Skeletal muscle satellite cell (primary cell): ENCODE measurements around the gene HOXC9.
"Not testable (repeated sequence)": the region's sequence is repeated elsewhere in the genome, so short reads cannot be mapped to it uniquely, and the experiment has no call there.

Experiments used
- H3K27me3 ChIP-seq: 2 replicates; pipeline ENCODE4 v1.7.0; 2013; ENCODE audit warnings: low read length; ENCODE audit not compliant: control insufficient read depth, insufficient read depth
- H3K36me3 ChIP-seq: 2 replicates; pipeline ENCODE4 v1.7.0; 2013; ENCODE audit warnings: mild to moderate bottlenecking, control low read depth, low read length; ENCODE audit not compliant: insufficient read depth
- H3K4me1 ChIP-seq: 2 replicates; pipeline ENCODE4 v1.7.0; 2013; ENCODE audit warnings: low read length; ENCODE audit not compliant: control insufficient read depth, insufficient read depth
- H3K4me2 ChIP-seq: 2 replicates; pipeline ENCODE4 v1.7.0; 2013; ENCODE audit warnings: mild to moderate bottlenecking, low read length
- H3K4me3 ChIP-seq: 2 replicates; pipeline ENCODE4 v1.7.0; 2013; ENCODE audit warnings: low read length
- H3K9ac ChIP-seq: 2 replicates; pipeline ENCODE4 v1.7.0; 2013; ENCODE audit warnings: mild to moderate bottlenecking, low read depth, low read length, moderate library complexity
- H3K9me3 ChIP-seq: replicated peaks from 2 replicates; pipeline ENCODE4 v1.7.0; 2013; ENCODE audit warnings: mild to moderate bottlenecking, control low read depth, low read length

Gene HOXC9

GRCh38 chr12:54040148-54040494 lies 40.2 kb downstream of the HOXC9 start:
- no peak overlapping the region for H3K4me3 ChIP-seq
- peaks cover 41% of the 10 kb centered on the region for H3K4me1 ChIP-seq
- peaks cover 3% of the 10 kb centered on the region for H3K36me3 ChIP-seq
- H3K9me3 ChIP-seq: no peaks in the 10 kb centered on the region
- H3K4me2 ChIP-seq: no peak overlapping the region
- H3K9ac ChIP-seq: no peak overlapping the region
- H3K27me3 ChIP-seq: no peaks in the 10 kb centered on the region

DNA sequence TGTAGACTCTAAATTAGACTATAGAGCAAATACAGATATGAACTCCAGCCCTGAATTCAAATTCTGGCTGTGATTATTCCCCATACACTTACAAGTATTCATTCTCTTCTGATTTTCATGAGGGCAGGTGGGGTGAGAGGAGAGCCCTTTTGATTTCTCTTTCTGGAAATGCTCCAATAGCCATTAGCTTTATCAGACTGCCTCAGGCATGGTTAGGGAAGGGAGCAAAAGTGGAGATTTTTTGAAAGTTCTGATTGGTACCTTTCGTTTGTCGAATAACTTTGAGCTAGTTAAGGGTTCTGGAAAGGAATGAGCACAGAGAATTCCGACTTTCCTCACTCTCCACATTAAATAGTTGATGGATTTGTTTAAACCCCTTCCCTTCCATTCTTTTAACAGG lies 40.7 kb downstream of the HOXC9 start:
- peaks cover 41% of the 10 kb centered on the region for H3K4me1 ChIP-seq
- H3K36me3 ChIP-seq: peaks cover 3% of the 10 kb centered on the region
- H3K27me3 ChIP-seq: no peaks in the 10 kb centered on the region
- H3K4me3 ChIP-seq: no peak overlapping the region
- H3K9me3 ChIP-seq: no peaks in the 10 kb centered on the region
- H3K4me2 ChIP-seq: no peak overlapping the region
- H3K9ac ChIP-seq: no peak overlapping the region

- H3K27me3 ChIP-seq: no peaks in the 10 kb centered on the region
- no peak overlapping the region for H3K4me3 ChIP-seq
- H3K4me1 ChIP-seq: peaks cover 39% of the 10 kb centered on the region
- H3K4me2 ChIP-seq: no peak overlapping the region
- H3K36me3 ChIP-seq: peaks cover 3% of the 10 kb centered on the region
- no peaks in the 10 kb centered on the region for H3K9me3 ChIP-seq
- H3K9ac ChIP-seq: no peak overlapping the region
These were observed 41.2 kb downstream of the HOXC9 start for GRCh38 chr12:54041097-54041690.

DNA sequence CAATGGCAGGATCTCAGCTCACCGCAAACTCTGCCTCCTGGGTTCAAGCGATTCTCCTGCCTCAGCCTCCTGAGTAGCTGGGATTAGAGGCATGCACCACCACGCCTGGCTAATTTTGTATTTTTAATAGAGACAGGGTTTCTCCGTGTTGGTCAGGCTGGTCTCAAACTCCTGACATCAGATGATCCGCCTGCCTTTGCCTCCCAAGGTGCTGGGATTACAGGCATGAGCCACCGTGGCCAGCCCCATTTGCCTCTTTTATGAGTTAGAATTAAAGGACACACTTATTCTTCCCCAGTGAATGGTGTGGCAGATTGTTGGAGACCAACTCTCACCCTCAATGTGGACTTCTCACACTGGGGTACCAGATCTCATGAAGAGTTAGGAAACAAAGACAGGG lies 42.1 kb downstream of the HOXC9 start:
- H3K27me3 ChIP-seq, H3K36me3 ChIP-seq, H3K9me3 ChIP-seq, H3K9ac ChIP-seq, H3K4me2 ChIP-seq, H3K4me3 ChIP-seq: not testable (repeated sequence)
- peaks cover 31% of the 10 kb centered on the region for H3K4me1 ChIP-seq

DNA sequence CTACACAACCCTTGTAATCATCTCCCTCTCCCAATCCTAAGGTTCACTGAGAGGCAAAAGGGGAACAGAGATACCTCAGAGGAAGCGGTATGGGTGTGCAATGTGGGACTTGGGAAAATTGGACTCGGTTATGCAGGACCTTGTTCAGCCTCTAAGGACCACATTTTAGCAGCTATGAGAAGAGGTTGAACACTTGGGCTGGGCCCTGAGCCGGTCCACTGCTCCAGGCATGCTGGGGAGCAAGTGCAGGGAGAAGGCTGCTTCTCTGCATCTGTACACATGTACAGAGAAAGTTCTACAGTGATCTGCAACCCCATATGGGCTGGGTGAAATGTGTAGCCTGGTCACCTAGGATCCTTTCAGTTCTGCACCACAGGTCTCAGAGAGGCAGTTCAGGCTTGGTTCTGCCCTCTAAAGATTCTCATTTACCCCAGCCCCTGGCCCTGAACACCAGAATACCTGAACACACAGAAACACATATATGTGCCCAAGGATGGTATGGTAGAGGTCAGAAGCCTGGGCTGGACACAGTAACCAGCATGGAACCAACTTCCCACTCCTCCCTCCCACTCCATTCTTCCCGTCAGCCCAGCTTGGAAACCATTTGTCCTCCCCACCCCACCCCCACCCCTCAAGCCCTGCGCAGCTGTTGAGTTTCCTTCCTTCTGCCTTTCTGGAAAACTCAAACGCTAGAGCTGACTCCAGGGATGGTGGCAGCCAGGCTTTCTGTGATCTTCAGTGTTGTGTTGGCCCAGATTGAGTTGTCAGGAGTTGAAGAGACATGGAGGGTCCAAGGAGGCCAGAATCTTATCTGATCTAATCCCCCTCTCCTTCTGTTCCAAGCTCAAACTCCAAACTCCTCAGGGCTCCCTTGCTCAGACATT lies 43.3 kb downstream of the HOXC9 start:
- Histone ChIP-seq H3K4me3 (no peak overlapping the region), H3K4me1 (peaks cover 28% of the 10 kb centered on the region)

GRCh38 chr12:54044425-54045103 lies 44.6 kb downstream of the HOXC9 start:
- Histone ChIP-seq H3K4me1 (peaks cover 21% of the 10 kb centered on the region), H3K4me2 (no peak overlapping the region), H3K4me3 (no peak overlapping the region), H3K36me3 (no peaks in the 10 kb centered on the region), H3K27me3 (no peaks in the 10 kb centered on the region), H3K9ac (no peak overlapping the region), H3K9me3 (no peaks in the 10 kb centered on the region)

More for the DNA sequence above, 43.3 kb downstream of the HOXC9 start:
- Histone ChIP-seq H3K36me3 (no peaks in the 10 kb centered on the region), H3K27me3 (no peaks in the 10 kb centered on the region), H3K9me3 (no peaks in the 10 kb centered on the region), H3K9ac (no peak overlapping the region), H3K4me2 (peak overlapping the region; percentile 3)

- Histone ChIP-seq H3K27me3 (no peaks in the 10 kb centered on the region), H3K36me3 (no peaks in the 10 kb centered on the region), H3K4me2 (no peak overlapping the region), H3K9ac (no peak overlapping the region), H3K4me3 (no peak overlapping the region), H3K4me1 (peaks cover 20% of the 10 kb centered on the region), H3K9me3 (no peaks in the 10 kb centered on the region)
These were observed 45.4 kb downstream of the HOXC9 start for GRCh38 chr12:54045401-54045800.

DNA sequence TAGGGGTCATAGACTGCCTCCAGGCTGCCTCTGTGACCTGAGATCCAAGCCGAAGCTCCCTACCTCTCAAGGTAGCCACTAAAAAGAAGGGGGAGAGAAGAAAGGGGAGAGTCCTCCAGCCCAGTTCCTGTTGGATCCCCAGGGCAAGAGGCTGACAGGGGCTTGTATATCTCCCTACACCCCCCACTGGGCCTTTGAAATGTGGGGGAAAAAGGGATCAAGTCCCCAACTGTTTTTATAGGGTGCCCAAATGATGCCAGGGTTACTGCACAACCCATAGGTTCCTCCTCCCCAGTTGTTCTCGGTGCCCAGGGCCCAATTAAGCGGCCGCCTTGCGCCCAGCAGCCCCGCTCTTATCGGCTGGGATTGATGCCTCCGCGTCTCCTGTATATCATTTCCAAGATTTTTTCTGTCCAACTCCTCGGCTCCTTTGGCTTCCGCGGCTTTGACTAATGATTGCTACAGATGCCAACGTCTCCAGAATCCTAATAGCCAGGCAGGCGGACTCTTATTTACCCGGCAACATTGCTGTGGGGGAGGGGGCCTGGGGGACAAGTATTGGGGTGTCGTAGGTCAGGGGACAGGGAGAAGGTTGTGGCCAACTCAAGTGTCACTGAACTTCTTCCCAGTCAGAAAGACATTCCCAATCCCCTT lies 46.0 kb downstream of the HOXC9 start:
- Histone ChIP-seq H3K27me3 (no peaks in the 10 kb centered on the region), H3K4me1 (peaks cover 26% of the 10 kb centered on the region), H3K36me3 (no peaks in the 10 kb centered on the region), H3K9ac (no peak overlapping the region), H3K4me3 (no peak overlapping the region), H3K4me2 (no peak overlapping the region), H3K9me3 (no peaks in the 10 kb centered on the region)

DNA sequence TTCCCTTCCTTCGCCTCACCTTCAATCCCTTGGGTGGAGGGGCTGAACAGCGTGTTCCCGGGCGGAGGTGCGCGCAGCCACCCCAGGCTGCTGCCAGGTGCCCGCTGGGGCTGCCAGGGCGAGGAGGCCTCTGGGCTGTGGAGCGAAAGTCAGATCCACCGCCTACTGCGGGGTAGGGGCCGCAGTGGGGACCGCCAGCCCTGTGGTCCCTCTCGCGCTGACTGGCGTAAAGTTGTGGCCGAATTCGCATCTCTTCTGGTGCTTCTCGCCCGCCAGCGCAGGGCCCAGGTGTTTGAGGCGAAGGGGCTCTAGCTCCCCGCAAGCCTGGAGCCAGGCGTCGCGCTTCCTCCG lies 46.8 kb downstream of the HOXC9 start:
- Histone ChIP-seq H3K9me3 (no peaks in the 10 kb centered on the region), H3K9ac (no peak overlapping the region), H3K36me3 (no peaks in the 10 kb centered on the region), H3K4me1 (peaks cover 33% of the 10 kb centered on the region), H3K27me3 (no peaks in the 10 kb centered on the region), H3K4me2 (no peak overlapping the region), H3K4me3 (no peak overlapping the region)

- Histone ChIP-seq H3K27me3 (no peaks in the 10 kb centered on the region), H3K9ac (no peak overlapping the region), H3K9me3 (no peaks in the 10 kb centered on the region), H3K4me1 (peaks cover 33% of the 10 kb centered on the region), H3K4me3 (no peak overlapping the region), H3K4me2 (no peak overlapping the region), H3K36me3 (no peaks in the 10 kb centered on the region)
These were observed 47.4 kb downstream of the HOXC9 start for GRCh38 chr12:54047160-54047963.

DNA sequence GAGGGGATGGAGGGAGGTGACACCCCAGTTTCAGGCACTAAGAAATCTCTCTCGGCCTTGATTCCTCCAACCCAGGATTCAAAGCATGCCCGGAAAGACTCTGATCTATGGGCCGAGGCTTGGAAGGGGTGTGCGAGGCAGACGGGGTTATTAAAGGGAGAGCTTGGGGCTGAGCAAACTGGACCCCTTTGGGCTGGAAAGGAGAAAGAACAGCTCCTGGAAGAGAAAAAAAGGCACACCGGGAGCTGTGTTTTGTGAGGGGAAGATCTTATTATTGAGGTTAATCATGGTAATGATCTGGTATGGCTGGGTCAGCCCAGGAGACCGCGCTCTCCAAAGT lies 48.0 kb downstream of the HOXC9 start:
- no peaks in the 10 kb centered on the region for H3K9me3 ChIP-seq
- H3K4me2 ChIP-seq: no peak overlapping the region
- no peak overlapping the region for H3K4me3 ChIP-seq
- no peaks in the 10 kb centered on the region for H3K36me3 ChIP-seq
- peaks cover 35% of the 10 kb centered on the region for H3K4me1 ChIP-seq
- H3K27me3 ChIP-seq: no peaks in the 10 kb centered on the region
- H3K9ac ChIP-seq: no peak overlapping the region
